ENCODE results near the gene FRS3.

DNA sequence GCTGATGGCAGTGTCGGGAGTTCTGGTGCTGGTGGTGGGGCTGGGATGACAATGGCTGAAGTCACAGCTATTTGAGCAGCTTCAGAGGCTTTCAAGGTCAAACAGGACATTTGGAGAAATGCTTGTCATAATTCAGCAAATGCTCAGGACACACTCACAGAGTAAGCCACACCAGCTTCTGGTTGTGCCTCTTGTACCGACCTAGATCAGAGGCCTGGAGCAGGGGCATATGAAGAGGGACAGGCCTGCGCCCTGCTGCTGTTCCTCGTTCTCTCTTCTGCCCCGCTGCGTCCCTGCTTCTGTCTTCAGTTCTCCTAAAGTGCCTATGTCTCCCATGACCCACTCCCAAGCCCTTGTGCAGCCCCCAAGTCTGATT is 31.6 kb downstream of the FRS3 start:
- TF ChIP-seq GATA3 (IDR thresholded peaks at IDR 0.05; ENCODE audit: low read depth, low read length) (no peak), GATA2 (IDR thresholded peaks at IDR 0.05; ENCODE audit: low read depth, low read length) (no peak)
